ENCODE measurements around the gene GOLGA6C. TPM values are rescaled to one million over a fixed set of nuclear protein-coding genes. Genes with fewer than 3 reads are reported as not detected.
"Not testable (repeated sequence)": the region's sequence is repeated elsewhere in the genome, so short reads cannot be mapped to it uniquely, and the experiment has no call there.

The GOLGA6C gene
- total RNA-seq, 4 donors from 2014 or later: not detected

DNA sequence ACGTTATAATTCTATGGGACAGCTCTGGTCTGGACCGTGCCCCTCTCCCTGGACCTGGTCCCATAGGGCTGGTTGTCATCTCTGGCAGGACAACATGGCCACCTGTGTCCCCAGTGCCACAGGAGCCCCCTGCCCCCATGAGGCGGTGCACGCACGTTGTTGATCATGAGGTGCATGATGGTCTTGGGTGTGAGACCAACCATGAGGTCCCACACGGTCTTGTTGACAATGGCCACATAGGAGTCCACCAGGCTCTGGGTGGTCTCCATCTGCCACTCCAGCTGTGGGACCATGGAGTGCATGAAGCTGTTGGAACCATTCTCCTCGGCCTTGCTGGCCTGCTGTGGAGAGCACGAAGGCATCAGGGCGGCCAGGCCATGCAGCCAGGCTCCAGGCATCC lies 44.2 kb downstream of the GOLGA6C start:
- 85% methylated on average over 7 of the region's 9 CpGs for WGBS
- Histone ChIP-seq H3K4me1 (no peaks in the 10 kb centered on the region), H3K36me3 (no peaks in the 10 kb centered on the region), H3K27me3 (peaks cover 10% of the 10 kb centered on the region), H3K9me3 (no peaks in the 10 kb centered on the region), H3K27ac (no peak overlapping the region), H3K4me3 (no peak overlapping the region)
- TF ChIP-seq EP300 (IDR thresholded peaks at IDR 0.05): no peak
- TF ChIP-seq POLR2AphosphoS5 (IDR thresholded peaks at IDR 0.05): no peak
- TF ChIP-seq CTCF (IDR thresholded peaks at IDR 0.05): no peak
- no peak for TF ChIP-seq POLR2A (IDR thresholded peaks at IDR 0.05)
- DNase-seq (ENCODE audit: low spot score in 2 of 2): no peak

- 89% methylated on average over 4 of the region's 4 CpGs for WGBS
- H3K27ac ChIP-seq: not testable (repeated sequence)
These were observed 44.6 kb downstream of the GOLGA6C start for GRCh38 chr15:75302753-75303152.

DNA sequence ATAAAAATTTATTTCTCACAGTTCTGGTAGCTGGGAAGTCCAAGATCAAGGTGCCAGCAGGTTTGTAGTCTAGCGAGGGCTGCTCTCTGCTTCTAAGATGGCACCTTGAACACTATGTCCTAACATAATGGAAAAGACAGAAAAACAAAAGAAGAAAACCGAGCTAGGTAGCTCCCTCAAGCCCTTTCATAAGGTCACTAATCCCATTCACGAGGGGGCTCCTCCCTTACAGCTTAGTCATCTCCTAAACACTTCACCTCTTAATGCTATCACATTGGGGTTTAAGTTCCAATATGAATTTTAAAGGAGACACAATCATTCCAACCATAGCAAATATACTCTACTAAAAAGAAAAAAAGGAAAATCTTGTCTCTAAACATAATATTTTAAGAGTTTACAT lies 48.1 kb downstream of the GOLGA6C start:
- H3K27ac ChIP-seq: no peak overlapping the region
- WGBS: 70% methylated on average over 3 of the region's 3 CpGs
- peaks cover 23% of the 10 kb centered on the region for H3K27me3 ChIP-seq
- TF ChIP-seq CTCF (IDR thresholded peaks at IDR 0.05): no peak
- TF ChIP-seq POLR2AphosphoS5 (IDR thresholded peaks at IDR 0.05): no peak
- TF ChIP-seq EP300 (IDR thresholded peaks at IDR 0.05): no peak
- TF ChIP-seq POLR2A (IDR thresholded peaks at IDR 0.05): no peak
- no peak overlapping the region for H3K4me3 ChIP-seq
- no peaks in the 10 kb centered on the region for H3K9me3 ChIP-seq
- no peak for DNase-seq (ENCODE audit: low spot score in 2 of 2)
- H3K4me1 ChIP-seq: no peaks in the 10 kb centered on the region
- H3K36me3 ChIP-seq: no peaks in the 10 kb centered on the region

More at GRCh38 chr15:75302753-75303152, 44.6 kb downstream of the GOLGA6C start:
- DNase-seq (ENCODE audit: low spot score in 2 of 2); H3K4me3 ChIP-seq; H3K9me3 ChIP-seq; H3K4me1 ChIP-seq; H3K36me3 ChIP-seq: not testable (repeated sequence)
- peaks cover 12% of the 10 kb centered on the region for H3K27me3 ChIP-seq

- no peak for DNase-seq (ENCODE audit: low spot score in 2 of 2)
- Histone ChIP-seq H3K4me3 (no peak overlapping the region), H3K4me1 (no peaks in the 10 kb centered on the region), H3K27me3 (peaks cover 23% of the 10 kb centered on the region), H3K36me3 (no peaks in the 10 kb centered on the region), H3K27ac (no peak overlapping the region), H3K9me3 (no peaks in the 10 kb centered on the region)
- 50% methylated on average over 9 of the region's 15 CpGs for WGBS
- no peak for TF ChIP-seq POLR2A (IDR thresholded peaks at IDR 0.05)
- peak in 1 of 2 donors; percentile 28 for TF ChIP-seq CTCF (IDR thresholded peaks at IDR 0.05)
- TF ChIP-seq EP300 (IDR thresholded peaks at IDR 0.05): no peak
- no peak for TF ChIP-seq POLR2AphosphoS5 (IDR thresholded peaks at IDR 0.05)
These were observed 49.8 kb downstream of the GOLGA6C start for GRCh38 chr15:75307778-75308390.

DNA sequence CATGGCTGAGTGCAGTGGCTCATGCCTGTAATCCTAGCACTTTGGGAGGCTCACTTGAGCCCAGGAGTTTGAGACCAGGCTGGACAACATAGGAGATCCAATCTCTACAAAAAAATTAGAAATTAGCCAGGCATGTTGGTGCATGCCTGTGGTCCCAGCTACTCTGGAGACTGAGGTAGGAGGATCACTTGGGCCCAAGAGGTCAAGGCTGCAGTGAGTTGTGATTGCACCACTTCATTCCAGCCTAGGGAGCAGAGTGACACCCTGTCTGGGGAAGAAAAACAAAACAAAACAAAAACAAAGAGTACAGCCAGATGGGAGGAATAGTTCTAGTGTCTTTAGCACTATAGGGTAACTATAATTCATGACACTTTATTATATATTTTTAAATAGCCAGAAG lies 51.6 kb downstream of the GOLGA6C start:
- Histone ChIP-seq H3K4me1 (no peaks in the 10 kb centered on the region), H3K9me3 (no peaks in the 10 kb centered on the region), H3K4me3 (no peak overlapping the region), H3K27ac (no peak overlapping the region), H3K36me3 (no peaks in the 10 kb centered on the region), H3K27me3 (peaks cover 23% of the 10 kb centered on the region)
- TF ChIP-seq POLR2AphosphoS5 (IDR thresholded peaks at IDR 0.05) (no peak), EP300 (IDR thresholded peaks at IDR 0.05) (no peak), CTCF (IDR thresholded peaks at IDR 0.05) (no peak), POLR2A (IDR thresholded peaks at IDR 0.05) (no peak)
- no peak for DNase-seq (ENCODE audit: low spot score in 2 of 2)

DNA sequence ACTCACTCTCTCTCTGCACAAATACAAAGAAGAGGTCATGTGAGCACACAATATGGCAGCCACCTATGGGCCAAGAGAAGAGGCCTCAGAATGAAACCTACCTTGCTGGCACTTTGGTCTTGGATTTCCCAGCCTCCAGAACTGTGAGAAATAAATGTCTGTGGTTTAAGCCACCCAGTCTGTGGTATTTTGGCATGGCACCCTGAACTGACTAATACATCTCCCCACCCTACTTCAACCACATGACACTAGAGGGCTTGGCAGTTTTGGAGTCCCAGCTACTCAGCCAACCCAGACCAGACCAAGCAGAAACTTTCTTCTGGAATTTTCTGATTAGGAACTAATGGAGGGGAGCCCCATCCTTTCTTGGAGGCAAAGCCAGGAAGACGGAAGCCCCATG lies 54.4 kb downstream of the GOLGA6C start:
- not testable (repeated sequence) for H3K4me3 ChIP-seq; H3K36me3 ChIP-seq; H3K4me1 ChIP-seq; DNase-seq (ENCODE audit: low spot score in 2 of 2); H3K9me3 ChIP-seq; H3K27ac ChIP-seq
- WGBS: 92% methylated on average over 1 of the region's 1 CpG
- H3K27me3 ChIP-seq: peaks cover 11% of the 10 kb centered on the region
